ENCODE measurements around the gene CGB7. TPM values are rescaled to one million over a fixed set of nuclear protein-coding genes. Genes with fewer than 3 reads are reported as not detected.
"Not testable (repeated sequence)": the region's sequence is repeated elsewhere in the genome, so short reads cannot be mapped to it uniquely, and the experiment has no call there.

CGB7 gene
- total RNA-seq, 1 donor from 2014 or later = 7.1 TPM

DNA sequence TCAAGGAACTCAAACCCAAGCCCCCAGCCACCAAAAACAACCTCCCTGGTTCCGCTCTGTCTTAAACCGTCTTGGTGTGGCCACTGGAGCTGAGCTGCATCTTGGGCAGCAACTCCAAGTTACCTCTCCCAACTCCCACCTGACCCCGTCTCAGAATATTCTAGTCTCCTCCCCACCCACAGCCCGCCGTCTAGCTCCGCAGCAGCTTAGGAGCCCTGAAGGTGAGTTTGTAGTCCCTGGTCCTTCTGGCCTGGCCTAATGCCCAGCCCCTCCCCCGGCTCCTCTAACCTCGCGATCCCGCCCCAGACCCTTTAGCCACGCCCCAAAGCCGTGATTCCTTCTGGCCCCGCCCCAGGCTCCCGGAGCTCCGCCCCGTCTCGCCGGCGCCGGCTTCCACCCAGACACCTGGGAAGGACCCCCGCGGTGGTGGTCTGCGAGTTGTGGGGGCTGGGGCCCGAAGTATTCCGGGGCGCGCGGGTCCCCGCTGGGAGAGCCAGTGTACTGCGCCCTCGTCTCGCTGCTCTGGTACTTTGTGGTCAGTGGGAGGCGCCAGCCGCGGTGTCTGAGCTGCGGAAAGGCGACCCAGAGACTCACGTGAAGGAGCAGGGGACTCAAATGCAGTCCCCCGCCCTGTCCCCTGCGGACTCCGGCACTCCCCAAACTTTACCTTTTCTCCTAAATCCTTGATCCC, 38.2 kb downstream of the CGB7 start:
- no peak overlapping the region for H2AFZ ChIP-seq (ENCODE audit: low read depth, low read length)
- H3K4me3 ChIP-seq (ENCODE audit: insufficient read depth, low read depth, low read length) = peak overlapping the region; percentile 60
- H3K79me2 ChIP-seq (ENCODE audit: insufficient read depth, low read length) = no peaks in the 10 kb centered on the region
- no peaks in the 10 kb centered on the region for H3K27me3 ChIP-seq (ENCODE audit: insufficient read depth, low read length)
- H3K36me3 Mint-ChIP-seq (ENCODE audit: low read depth, unreplicated experiment) = peaks cover 17% of the 10 kb centered on the region
- peak overlapping the region; percentile 7 for H3K27ac ChIP-seq (ENCODE audit: low read depth, low read length)
- DNase-seq (ENCODE audit: low read depth) = no peak
- no peaks in the 10 kb centered on the region for H4K20me1 ChIP-seq (ENCODE audit: insufficient read depth, low read length)
- H3K4me2 ChIP-seq (ENCODE audit: low read length) = peak overlapping the region; percentile 87
- peak overlapping the region; percentile 77 for H3K9ac ChIP-seq (ENCODE audit: low read length)
- peaks cover 18% of the 10 kb centered on the region for H3K4me1 ChIP-seq (ENCODE audit: insufficient read depth, low read length)
- no peaks in the 10 kb centered on the region for H3K9me3 ChIP-seq (ENCODE audit: insufficient read depth, low read depth, low read length)
- FAIRE-seq = no peak
- H3K4me3 Mint-ChIP-seq (ENCODE audit: unreplicated experiment) = peak overlapping the region; percentile 77
- no peaks in the 10 kb centered on the region for H3K9me3 Mint-ChIP-seq (ENCODE audit: unreplicated experiment)
- peak overlapping the region; percentile 80 for H3K27ac Mint-ChIP-seq (ENCODE audit: unreplicated experiment)
- TF ChIP-seq EZH2 (IDR thresholded peaks at IDR 0.05; ENCODE audit: insufficient read depth, low read length) = no peak
- TF ChIP-seq, protein P1, sequence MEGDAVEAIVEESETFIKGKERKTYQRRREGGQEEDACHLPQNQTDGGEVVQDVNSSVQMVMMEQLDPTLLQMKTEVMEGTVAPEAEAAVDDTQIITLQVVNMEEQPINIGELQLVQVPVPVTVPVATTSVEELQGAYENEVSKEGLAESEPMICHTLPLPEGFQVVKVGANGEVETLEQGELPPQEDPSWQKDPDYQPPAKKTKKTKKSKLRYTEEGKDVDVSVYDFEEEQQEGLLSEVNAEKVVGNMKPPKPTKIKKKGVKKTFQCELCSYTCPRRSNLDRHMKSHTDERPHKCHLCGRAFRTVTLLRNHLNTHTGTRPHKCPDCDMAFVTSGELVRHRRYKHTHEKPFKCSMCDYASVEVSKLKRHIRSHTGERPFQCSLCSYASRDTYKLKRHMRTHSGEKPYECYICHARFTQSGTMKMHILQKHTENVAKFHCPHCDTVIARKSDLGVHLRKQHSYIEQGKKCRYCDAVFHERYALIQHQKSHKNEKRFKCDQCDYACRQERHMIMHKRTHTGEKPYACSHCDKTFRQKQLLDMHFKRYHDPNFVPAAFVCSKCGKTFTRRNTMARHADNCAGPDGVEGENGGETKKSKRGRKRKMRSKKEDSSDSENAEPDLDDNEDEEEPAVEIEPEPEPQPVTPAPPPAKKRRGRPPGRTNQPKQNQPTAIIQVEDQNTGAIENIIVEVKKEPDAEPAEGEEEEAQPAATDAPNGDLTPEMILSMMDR (IDR thresholded peaks at IDR 0.05; ENCODE audit: insufficient read depth, low read depth, low read length) = no peak
- H3K4me1 Mint-ChIP-seq (ENCODE audit: low read depth, unreplicated experiment) = peaks cover 12% of the 10 kb centered on the region
- peaks cover 2% of the 10 kb centered on the region for H3K27me3 Mint-ChIP-seq (ENCODE audit: low read depth, unreplicated experiment)
- peaks cover 6% of the 10 kb centered on the region for H3K36me3 ChIP-seq (ENCODE audit: insufficient read depth, low read length)

DNA sequence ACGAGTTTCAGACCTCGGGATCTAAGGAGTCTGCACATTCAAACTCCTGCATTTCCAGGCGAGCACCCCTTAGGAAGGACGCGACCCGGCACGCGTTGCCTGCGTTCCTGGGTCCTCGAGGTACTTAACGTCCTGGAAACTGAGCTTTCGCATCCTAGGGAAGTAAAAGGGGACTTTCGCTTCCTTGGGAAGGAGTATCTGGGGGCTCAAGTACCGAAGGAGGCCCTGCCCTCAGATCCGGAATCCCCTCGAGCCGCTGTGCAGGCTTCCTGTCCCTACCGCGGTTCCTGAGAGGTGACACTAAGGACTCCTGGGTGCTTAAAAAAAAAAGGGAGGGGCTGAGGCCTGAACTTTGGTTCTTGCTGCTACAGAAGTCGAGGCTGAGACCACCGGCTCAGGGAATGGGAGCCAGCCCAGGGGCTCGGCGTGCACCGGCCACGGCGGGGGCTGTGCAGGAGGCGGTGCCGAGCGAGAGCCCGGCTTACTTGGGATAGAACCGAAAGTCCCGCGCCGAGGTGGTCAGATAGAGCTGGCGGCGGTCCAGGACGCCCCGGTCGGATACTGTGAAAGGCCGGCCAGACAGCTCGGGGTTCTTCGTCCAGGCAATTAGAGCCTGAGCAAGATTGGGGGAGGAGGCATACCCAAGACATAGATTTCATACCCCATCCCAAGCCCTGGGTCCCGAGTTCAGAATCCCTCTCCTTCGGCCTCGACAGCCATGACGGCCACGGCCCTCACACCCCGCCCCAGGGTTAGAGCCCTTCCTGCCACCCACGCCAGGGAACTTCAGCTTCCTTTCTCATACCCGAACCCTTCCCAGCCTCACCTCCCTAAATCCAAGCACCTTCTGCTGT, 38.9 kb downstream of the CGB7 start:
- H3K4me3 Mint-ChIP-seq (ENCODE audit: unreplicated experiment) = peak overlapping the region; percentile 77
- peaks cover 17% of the 10 kb centered on the region for H3K36me3 Mint-ChIP-seq (ENCODE audit: low read depth, unreplicated experiment)
- H3K36me3 ChIP-seq (ENCODE audit: insufficient read depth, low read length); FAIRE-seq; H3K27me3 Mint-ChIP-seq (ENCODE audit: low read depth, unreplicated experiment); H3K27ac Mint-ChIP-seq (ENCODE audit: unreplicated experiment); DNase-seq (ENCODE audit: low read depth); H3K27me3 ChIP-seq (ENCODE audit: insufficient read depth, low read length); H3K9me3 ChIP-seq (ENCODE audit: insufficient read depth, low read depth, low read length); H3K79me2 ChIP-seq (ENCODE audit: insufficient read depth, low read length); H4K20me1 ChIP-seq (ENCODE audit: insufficient read depth, low read length); H3K9me3 Mint-ChIP-seq (ENCODE audit: unreplicated experiment): not testable (repeated sequence)
- Histone ChIP-seq H2AFZ (ENCODE audit: low read depth, low read length) (peak overlapping the region; percentile 16), H3K27ac (ENCODE audit: low read depth, low read length) (peak overlapping the region; percentile 33), H3K9ac (ENCODE audit: low read length) (peak overlapping the region; percentile 77), H3K4me3 (ENCODE audit: insufficient read depth, low read depth, low read length) (peak overlapping the region; percentile 60), H3K4me1 (ENCODE audit: insufficient read depth, low read length) (peaks cover 18% of the 10 kb centered on the region), H3K4me2 (ENCODE audit: low read length) (peak overlapping the region; percentile 87)
- peaks cover 12% of the 10 kb centered on the region for H3K4me1 Mint-ChIP-seq (ENCODE audit: low read depth, unreplicated experiment)

DNA sequence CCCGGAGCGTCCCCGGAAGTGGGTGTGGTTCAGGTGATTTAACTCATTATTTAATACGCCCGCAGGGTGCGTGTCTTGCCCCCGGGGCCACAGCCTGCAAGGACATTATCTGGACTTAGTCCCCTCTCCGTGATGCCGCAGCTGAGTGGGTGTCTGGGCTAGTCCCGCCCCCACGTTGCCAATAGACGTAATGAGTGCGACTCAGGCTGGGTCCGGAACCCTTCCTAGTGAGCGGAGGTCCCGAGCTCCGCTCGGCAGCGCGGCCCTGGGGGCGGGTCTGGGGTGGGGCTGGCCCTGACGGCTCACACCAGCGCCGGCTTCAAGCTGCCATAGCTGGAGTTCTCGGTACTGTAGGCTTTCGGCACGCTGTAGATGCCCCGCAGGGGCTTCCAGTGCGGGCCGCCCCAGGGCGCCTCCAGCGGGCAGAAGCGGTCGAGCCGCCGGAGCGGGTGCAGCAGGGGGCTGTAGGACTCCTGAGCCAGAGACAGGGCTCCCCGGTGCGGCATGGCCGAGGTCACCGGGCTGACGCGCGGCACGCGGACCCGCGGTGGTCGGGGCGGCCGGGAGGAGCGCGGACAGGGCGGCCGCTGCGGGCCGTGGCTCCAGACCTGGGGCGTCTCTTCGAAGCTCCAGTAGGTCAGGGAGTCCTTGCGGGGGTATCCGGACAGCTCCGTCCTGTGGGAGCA, 39.7 kb downstream of the CGB7 start:
- H3K4me3 ChIP-seq (ENCODE audit: insufficient read depth, low read depth, low read length) = peak overlapping the region; percentile 60
- peak overlapping the region; percentile 35 for H2AFZ ChIP-seq (ENCODE audit: low read depth, low read length)
- H3K79me2 ChIP-seq (ENCODE audit: insufficient read depth, low read length) = no peaks in the 10 kb centered on the region
- H3K9me3 ChIP-seq (ENCODE audit: insufficient read depth, low read depth, low read length) = no peaks in the 10 kb centered on the region
- peak overlapping the region; percentile 77 for H3K9ac ChIP-seq (ENCODE audit: low read length)
- peak overlapping the region; percentile 87 for H3K4me2 ChIP-seq (ENCODE audit: low read length)
- DNase-seq (ENCODE audit: low read depth) = peak; percentile 42
- FAIRE-seq = no peak
- Mint-ChIP-seq H3K27ac (ENCODE audit: unreplicated experiment) (no peak overlapping the region), H3K9me3 (ENCODE audit: unreplicated experiment) (no peaks in the 10 kb centered on the region), H3K4me3 (ENCODE audit: unreplicated experiment) (no peak overlapping the region), H3K4me1 (ENCODE audit: low read depth, unreplicated experiment) (peaks cover 12% of the 10 kb centered on the region), H3K36me3 (ENCODE audit: low read depth, unreplicated experiment) (peaks cover 17% of the 10 kb centered on the region), H3K27me3 (ENCODE audit: low read depth, unreplicated experiment) (peaks cover 2% of the 10 kb centered on the region)
- peaks cover 6% of the 10 kb centered on the region for H3K36me3 ChIP-seq (ENCODE audit: insufficient read depth, low read length)
- no peaks in the 10 kb centered on the region for H3K27me3 ChIP-seq (ENCODE audit: insufficient read depth, low read length)
- TF ChIP-seq, protein P1 (IDR thresholded peaks at IDR 0.05; ENCODE audit: insufficient read depth, low read depth, low read length) = peak; percentile 14
- TF ChIP-seq EZH2 (IDR thresholded peaks at IDR 0.05; ENCODE audit: insufficient read depth, low read length) = no peak
- peaks cover 18% of the 10 kb centered on the region for H3K4me1 ChIP-seq (ENCODE audit: insufficient read depth, low read length)
- H4K20me1 ChIP-seq (ENCODE audit: insufficient read depth, low read length) = peaks cover 4% of the 10 kb centered on the region
- H3K27ac ChIP-seq (ENCODE audit: low read depth, low read length) = peak overlapping the region; percentile 33

Data from astrocyte (in vitro differentiated cells and primary cell).